Smooth muscle cell (in vitro differentiated cells): ENCODE measurements around the gene CTXN3. TPM values are rescaled to one million over a fixed set of nuclear protein-coding genes. Genes with fewer than 3 reads are reported as not detected.

ENCODE experiments used
- DNase-seq: peaks from one replicate; lab custom pipeline; 2025; ENCODE audit not compliant: unreplicated experiment; lab: John Stamatoyannopoulos, UW
- H2AFZ ChIP-seq: fragments of 200-600 bp; sonication (generic); 2 replicates; pipeline ENCODE4 v1.6.0; 2016; ENCODE audit warnings: antibody characterized with exemption, low read depth, mild to moderate bottlenecking
- H3F3A ChIP-seq: fragments of 200-600 bp; sonication (generic); 2 replicates; pipeline ENCODE4 v1.6.0; 2017; ENCODE audit warnings: antibody characterized with exemption, low read depth
- H3K27ac ChIP-seq: fragments of 200-600 bp; sonication (generic); 2 replicates; pipeline ENCODE4 v1.5.1; 2016; ENCODE audit warnings: low read depth, mild to moderate bottlenecking
- H3K27me3 ChIP-seq: fragments of 200-600 bp; sonication (generic); 2 replicates; pipeline ENCODE4 v1.6.1; 2016; ENCODE audit warnings: low read depth, mild to moderate bottlenecking
- H3K36me3 ChIP-seq: fragments of 200-600 bp; sonication (generic); 2 replicates; pipeline ENCODE4 v1.5.1; 2016; ENCODE audit warnings: low read depth
- H3K4me1 ChIP-seq: fragments of 200-600 bp; sonication (generic); 2 replicates; pipeline ENCODE4 v1.5.1; 2016; ENCODE audit warnings: low read depth
- H3K4me2 ChIP-seq: fragments of 200-600 bp; sonication (generic); 2 replicates; pipeline ENCODE4 v1.6.0; 2016; ENCODE audit warnings: mild to moderate bottlenecking
- H3K4me3 ChIP-seq: fragments of 200-600 bp; sonication (generic); 2 replicates; pipeline ENCODE4 v1.5.1; 2016; ENCODE audit warnings: mild to moderate bottlenecking
- H3K79me2 ChIP-seq: fragments of 200-600 bp; sonication (generic); 2 replicates; pipeline ENCODE4 v1.6.0; 2016; ENCODE audit warnings: low read depth, mild to moderate bottlenecking
- H3K9ac ChIP-seq: fragments of 200-600 bp; sonication (generic); 2 replicates; pipeline ENCODE4 v1.6.0; 2016; ENCODE audit warnings: low read depth
- H3K9me3 ChIP-seq: fragments of 200-600 bp; sonication (generic); replicated peaks from 2 replicates; pipeline ENCODE4 v1.5.1; 2016; ENCODE audit warnings: low read depth
- H4K20me1 ChIP-seq: fragments of 200-600 bp; sonication (generic); 2 replicates; pipeline ENCODE4 v1.6.0; 2016; ENCODE audit warnings: low read depth
- CTCF ChIP-seq: fragments of 200-600 bp; sonication (generic); IDR thresholded peaks from 2 replicates; pipeline ENCODE4 v1.5.1; 2017; ENCODE audit warnings: borderline replicate concordance, mild to moderate bottlenecking, antibody characterized with exemption; ENCODE audit not compliant: insufficient read depth, poor library complexity, severe bottlenecking
- WGBS: methylation state at CpG from one replicate; pipeline ENCODE4 v1.1.7; 2016; ENCODE audit warnings: low lambda C conversion rate; 5-methylcytosine and 5-hydroxymethylcytosine counted together
- polyA plus RNA-seq: library from polyadenylated mRNA; unstranded; fragments of >200 nt; fragmentation: Nextera tagmentation; extraction: Ambion mirVana; gene quantifications from 2 replicates; pipeline ENCODE4 v1.2.1, GENCODE V29; 2016
- total RNA-seq: library from RNA; depleted of rRNA; stranded (reverse); fragments of >200 nt; gene quantifications from 2 replicates; pipeline ENCODE4 v1.2.3, GENCODE V29; 2014

The CTXN3 gene
- total and polyA plus RNA-seq, 2 experiments from 2014 or later = not detected

GRCh38 chr5:127666043-127666716 is 17.3 kb downstream of the CTXN3 start:
- no peaks in the 10 kb centered on the region for H3K9me3 ChIP-seq
- no peaks in the 10 kb centered on the region for H4K20me1 ChIP-seq
- DNase-seq = no peak
- 76% methylated on average over 3 of the region's 3 CpGs for WGBS
- H2AFZ ChIP-seq = no peak overlapping the region
- no peak overlapping the region for H3K9ac ChIP-seq
- no peak for TF ChIP-seq CTCF
- H3K27me3 ChIP-seq = no peaks in the 10 kb centered on the region
- no peak overlapping the region for H3K4me3 ChIP-seq
- H3F3A ChIP-seq = no peaks in the 10 kb centered on the region
- H3K27ac ChIP-seq = no peak overlapping the region
- no peak overlapping the region for H3K4me2 ChIP-seq
- H3K36me3 ChIP-seq = no peaks in the 10 kb centered on the region
- H3K4me1 ChIP-seq = no peaks in the 10 kb centered on the region
- H3K79me2 ChIP-seq = no peaks in the 10 kb centered on the region

GRCh38 chr5:127667926-127668325 is 19.0 kb downstream of the CTXN3 start:
- H3K4me1 ChIP-seq = no peaks in the 10 kb centered on the region
- H3K79me2 ChIP-seq = no peaks in the 10 kb centered on the region
- H3F3A ChIP-seq = no peaks in the 10 kb centered on the region
- H4K20me1 ChIP-seq = no peaks in the 10 kb centered on the region
- no peak overlapping the region for H3K27ac ChIP-seq
- H3K4me3 ChIP-seq = no peak overlapping the region
- DNase-seq = no peak
- 34% methylated on average over 3 of the region's 3 CpGs for WGBS
- no peak overlapping the region for H3K9ac ChIP-seq
- no peaks in the 10 kb centered on the region for H3K36me3 ChIP-seq
- H2AFZ ChIP-seq = peak overlapping the region; percentile 21
- no peak overlapping the region for H3K4me2 ChIP-seq
- H3K9me3 ChIP-seq = no peaks in the 10 kb centered on the region
- H3K27me3 ChIP-seq = no peaks in the 10 kb centered on the region
- TF ChIP-seq CTCF = no peak

GRCh38 chr5:127671218-127671617 is 22.3 kb downstream of the CTXN3 start:
- Histone ChIP-seq H3K9ac (no peak overlapping the region), H3K79me2 (no peaks in the 10 kb centered on the region), H2AFZ (no peak overlapping the region), H3K27ac (no peak overlapping the region), H3K36me3 (no peaks in the 10 kb centered on the region), H3K4me2 (no peak overlapping the region), H3K9me3 (no peaks in the 10 kb centered on the region), H4K20me1 (no peaks in the 10 kb centered on the region), H3F3A (no peaks in the 10 kb centered on the region), H3K4me1 (no peaks in the 10 kb centered on the region), H3K27me3 (no peaks in the 10 kb centered on the region), H3K4me3 (no peak overlapping the region)
- DNase-seq = no peak
- 45% methylated on average over 6 of the region's 6 CpGs for WGBS
- no peak for TF ChIP-seq CTCF
